ENCODE data around the gene HCN3.
A peak's percentile ranks its signal among the peaks of the same experiment; 100 is the strongest.
"Not testable (repeated sequence)": the region's sequence is repeated elsewhere in the genome, so short reads cannot be mapped to it uniquely, and the experiment has no call there.

HCN3 gene

DNA sequence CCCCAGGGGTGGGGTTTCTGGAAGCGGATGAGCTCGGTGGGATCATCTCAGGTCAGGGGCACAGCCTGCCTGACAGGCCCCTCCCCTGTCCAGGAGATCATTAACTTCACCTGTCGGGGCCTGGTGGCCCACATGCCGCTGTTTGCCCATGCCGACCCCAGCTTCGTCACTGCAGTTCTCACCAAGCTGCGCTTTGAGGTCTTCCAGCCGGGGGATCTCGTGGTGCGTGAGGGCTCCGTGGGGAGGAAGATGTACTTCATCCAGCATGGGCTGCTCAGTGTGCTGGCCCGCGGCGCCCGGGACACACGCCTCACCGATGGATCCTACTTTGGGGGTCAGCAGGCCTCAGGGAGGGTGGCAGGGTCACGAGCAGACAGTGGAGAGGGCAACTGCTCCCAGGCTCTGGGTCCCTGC, 8.4 kb downstream of the HCN3 start:
- no peak for DNase-seq

- DNase-seq: no peak
Observed at GRCh38 chr1:155286544-155286943, 9.3 kb downstream of the HCN3 start.

- no peak for DNase-seq
Observed at GRCh38 chr1:155287987-155288543, 10.8 kb downstream of the HCN3 start.

- DNase-seq: not testable (repeated sequence)
Observed at GRCh38 chr1:155291006-155291405, 13.7 kb downstream of the HCN3 start.

- DNase-seq: no peak
Observed at GRCh38 chr1:155293086-155293749, 16.0 kb downstream of the HCN3 start.

DNA sequence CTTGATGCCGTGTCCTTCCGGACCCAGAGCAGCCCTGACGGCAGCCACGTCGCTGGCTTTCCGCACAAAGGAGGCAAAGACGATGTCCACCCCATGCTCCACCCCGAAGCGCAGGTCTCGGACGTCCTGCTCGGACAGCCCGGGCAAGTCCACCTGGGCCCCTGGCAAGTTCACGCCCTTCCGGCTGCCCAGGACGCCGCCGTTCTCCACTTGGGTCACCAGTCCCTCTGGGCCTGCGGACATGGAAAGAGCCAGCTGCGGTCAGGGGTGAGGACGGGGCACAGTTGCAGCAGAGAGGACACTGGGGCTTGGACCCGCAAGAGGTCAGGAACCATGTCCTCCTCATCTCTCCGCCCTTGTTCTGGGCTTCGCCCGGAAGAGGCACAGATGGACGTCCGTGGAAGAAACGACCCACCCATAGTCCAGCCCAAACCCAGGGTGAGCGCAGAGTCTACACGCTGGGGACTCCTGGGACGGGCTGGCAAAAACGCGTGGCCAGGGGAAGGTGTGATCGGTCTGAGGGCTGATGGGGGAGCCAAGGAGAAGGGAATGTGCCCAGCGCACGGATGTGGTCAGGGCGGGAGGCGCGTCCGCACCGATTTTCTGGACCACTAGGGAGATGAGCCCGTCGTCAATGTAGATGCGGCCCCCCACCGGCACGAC, 17.4 kb downstream of the HCN3 start:
- DNase-seq: no peak

DNA sequence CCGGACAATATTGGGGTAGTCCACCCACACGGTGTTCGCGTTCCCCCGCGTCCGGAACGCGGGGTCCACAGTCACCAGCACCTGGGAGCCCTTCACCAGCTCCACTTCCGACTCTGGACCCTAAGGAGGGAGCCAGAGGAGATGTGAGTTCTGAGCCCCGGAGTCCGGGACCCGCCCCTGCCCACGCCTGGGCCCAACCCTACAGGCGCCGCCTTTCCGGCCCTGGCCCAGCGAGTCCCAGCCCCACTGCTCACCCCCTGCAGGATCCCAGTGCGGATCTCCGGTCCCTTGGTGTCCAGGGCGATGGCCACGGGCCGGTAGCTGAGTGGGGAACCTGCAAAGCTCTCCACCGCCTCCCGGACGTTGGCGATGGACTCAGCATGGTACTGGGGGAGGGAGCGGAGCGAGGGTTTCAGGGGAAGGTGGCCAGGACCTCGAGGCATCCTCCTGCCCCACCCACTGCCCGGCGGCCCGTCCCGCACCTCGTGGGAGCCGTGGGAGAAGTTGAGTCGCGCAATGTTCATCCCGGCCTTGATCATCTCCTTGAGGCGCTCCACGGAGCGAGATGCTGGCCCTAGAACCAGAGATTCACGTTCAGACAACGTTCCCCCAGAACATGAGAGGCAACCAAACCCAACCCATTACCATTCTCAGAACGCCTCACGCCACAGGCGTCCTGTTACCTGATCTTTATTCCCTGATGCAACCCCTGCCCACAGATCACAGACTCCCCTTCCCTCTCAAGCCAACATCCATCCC, 18.1 kb downstream of the HCN3 start:
- no peak for DNase-seq

DNA sequence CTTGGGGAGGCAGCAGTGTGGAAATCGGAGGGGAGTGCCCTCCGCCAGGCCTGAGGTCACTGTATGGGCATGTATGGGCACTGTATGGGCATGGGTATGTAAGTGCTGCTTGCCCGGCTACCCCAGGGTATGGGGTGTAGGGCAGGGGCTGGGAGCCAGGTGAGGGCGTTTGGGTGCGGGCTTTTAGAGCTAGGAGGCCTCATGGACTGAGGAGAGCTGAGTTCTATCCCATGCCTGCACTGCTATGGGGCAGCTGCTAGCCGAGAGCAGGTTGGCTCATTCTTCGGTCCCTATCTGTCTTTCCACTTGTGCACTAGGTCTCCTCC, 18.6 kb downstream of the HCN3 start:
- DNase-seq: no peak

DNA sequence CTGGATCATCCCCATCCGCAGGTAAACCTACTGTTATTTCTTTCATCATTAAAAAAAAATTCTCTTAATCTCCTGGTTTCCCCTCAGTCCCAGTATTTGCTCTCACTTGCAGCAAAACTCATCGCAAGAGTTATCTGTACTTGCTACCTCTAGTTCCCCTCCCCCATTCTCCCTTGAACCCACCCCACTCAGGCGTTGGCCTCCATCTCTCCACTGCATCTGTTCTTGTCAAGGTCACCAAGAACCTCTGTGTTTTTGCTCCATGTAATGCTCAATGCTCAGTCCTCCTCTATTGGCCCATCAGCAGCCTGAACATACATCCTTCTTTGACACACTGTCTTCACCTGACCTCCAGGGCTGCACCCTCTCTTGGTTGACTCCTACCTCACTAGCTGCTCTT, 19.4 kb downstream of the HCN3 start:
- no peak for DNase-seq

DNA sequence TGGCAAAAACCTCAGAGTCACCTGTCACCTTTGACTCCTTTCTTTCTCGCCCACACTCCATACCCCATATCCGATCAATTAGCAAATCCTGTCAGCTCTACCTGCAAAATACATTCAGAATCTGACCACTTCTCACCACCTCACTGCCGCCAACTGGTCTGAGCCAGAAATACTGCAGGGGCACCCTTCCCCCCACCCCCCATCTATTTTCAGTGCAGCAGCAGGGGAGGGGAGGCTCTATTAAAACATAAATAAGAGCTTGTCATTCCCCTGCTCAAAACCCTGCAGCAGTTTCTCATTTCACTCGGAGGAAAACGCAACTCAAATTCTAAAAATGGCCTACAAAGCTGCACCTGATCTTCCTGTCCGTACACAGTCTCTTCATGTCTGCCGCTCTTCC, 20.1 kb downstream of the HCN3 start:
- no peak for DNase-seq

DNA sequence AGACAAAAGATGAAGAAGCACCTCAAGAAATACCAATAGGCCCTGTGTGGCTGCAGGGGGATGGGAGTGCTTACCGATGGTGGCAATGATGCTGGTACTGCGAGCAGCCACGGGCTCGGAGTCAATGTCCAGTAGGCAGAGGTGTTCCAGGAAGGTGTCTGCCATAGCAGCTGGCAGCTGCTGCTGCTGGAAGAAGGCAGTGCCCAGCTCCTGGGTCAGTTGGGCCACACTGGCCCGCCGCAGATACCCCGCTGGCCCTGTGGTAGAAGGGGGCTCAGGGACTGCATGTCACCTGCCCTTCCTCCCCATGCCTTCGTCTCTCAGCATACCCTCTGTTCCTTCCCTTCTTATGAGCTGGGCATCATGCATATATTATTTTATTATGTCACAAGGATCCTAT, 22.8 kb downstream of the HCN3 start:
- DNase-seq: no peak

DNA sequence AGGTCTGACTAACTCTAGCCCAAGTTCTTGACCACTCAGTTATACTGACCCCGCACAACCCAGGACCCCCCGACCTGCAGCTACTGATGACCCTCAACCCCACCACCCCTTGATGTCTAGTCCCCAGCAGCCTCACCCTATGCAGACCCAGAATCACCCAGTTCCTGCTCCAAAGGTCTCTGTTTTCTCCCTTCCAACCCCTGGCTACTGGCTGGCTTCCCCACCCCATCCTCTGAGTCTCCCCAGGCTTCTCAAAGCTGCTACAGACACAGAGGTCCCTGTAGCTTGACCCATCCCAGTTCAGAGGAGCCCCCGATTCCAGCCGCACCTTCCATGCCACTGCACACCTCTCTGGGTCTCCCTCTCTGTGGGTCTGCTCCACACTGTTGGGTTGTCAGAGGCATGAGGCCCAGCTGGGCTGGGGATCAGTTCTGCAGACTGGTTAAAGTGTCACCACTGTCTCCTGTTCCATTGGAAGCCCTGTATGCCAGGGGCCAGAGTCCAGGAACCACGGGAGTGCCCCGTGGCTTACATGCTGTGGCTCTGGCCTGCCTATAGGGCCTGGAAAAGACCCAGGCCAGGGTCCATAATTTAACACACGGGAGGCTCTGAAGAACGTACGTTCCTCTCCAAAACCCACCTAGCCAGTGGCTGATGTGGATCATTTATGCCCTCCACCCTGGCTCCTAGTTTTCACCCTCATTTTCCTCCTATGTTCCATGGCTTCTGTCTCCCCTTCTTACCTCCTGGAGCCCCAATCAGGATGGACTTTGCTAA, 23.5 kb downstream of the HCN3 start:
- no peak for DNase-seq

DNA sequence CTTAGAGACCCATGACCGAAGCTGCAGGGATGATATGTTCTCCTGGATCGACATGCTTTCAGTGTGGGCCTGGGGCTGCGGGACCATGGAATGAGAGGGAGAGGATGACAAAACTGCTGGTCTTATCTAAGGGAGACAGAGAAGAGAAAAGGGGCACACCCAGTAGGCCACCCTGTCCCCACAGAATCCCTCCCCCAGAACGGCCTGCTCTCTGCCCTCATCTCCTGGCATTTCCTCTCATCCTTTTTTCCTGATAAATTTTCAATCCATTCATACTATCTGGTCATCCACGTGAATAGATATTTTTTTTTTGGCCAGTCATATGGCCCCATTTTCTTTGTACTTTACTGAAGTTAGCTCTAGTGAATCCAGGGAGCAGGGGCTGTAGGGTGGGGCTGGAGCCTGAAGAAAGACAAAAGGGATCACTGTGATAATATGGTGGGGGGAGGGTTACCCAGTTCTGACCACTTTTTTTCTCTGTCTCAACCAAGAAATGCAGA, 24.1 kb downstream of the HCN3 start, which contains the start of gene PKLR:
Gene PKLR, minus strand, starts transcription at position 97 of the 500 bp plus-strand sequence. Its CDS starts 43 bp downstream, at position 54.
- no peak for DNase-seq

DNA sequence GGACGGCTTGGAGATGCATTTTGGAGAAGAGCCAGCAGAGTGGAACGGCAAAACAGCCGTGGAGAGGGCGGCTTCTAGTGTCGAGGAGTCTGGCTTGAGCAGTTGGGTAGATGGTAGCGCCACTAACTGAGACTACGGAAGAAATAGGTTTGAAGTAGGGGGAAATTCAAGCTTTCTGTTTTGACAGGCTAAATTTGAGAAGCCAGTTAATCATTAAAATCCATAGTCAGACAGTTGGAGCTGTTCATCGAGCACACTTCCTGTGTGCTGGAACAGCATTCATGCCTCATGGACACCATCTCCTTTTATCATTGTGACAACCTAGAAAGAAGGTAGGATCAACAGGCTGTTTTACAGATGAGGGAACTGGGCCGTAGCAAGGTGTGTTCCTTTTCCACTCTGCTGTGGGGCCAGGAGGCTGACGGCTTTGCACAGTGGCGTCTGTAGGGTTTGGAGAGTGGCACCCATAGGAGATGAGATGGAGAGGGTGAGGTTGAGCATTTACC, 27.3 kb downstream of the HCN3 start:
- no peak for DNase-seq

DNA sequence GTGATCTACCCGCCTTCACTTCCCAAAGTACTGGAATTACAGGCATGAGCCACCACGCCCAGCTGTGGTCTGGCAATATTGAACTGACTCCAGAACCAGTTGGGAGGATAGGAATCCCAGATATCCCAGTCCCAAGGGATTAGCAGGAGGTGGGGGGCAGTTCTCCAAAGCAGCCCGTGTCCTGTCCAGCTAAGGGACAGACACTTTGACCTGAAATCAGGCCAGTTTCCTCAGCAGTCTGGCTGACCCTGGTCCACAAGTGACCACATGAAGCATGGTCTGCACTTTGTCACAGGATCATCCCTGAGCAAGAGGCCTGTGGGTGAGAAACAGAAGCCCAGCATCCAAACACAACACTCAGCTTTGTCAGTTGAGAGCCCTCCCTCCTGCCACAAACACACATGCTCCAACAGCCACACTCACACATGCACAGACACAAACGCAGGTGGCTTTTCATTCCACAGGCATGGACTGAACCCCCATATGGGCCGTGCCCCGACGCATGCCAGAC, 28.7 kb downstream of the HCN3 start:
- DNase-seq: no peak

DNA sequence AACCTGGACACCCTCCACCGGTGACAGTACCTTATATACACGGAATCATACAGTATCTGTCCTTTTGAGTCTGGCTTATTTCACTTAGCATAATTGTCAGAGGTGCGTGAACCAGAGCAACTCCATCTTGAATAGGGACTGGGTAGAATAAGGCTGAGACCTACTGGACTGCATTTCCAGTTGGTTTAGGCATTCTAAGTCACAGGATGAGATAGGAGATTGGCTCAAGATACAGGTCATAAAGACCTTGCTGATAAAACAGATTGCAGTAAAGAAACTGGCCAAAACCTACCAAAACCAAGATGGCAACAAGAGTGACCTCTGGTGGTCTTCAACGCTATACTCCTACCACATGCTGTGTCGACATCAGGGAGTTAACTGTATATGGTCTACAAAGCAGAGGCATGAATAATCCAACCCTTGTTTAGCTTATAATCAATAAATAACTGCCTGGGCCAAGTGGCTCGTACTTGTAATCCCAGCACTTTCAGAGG, 30.0 kb downstream of the HCN3 start:
- peak; percentile 54 to 59 for DNase-seq

DNA sequence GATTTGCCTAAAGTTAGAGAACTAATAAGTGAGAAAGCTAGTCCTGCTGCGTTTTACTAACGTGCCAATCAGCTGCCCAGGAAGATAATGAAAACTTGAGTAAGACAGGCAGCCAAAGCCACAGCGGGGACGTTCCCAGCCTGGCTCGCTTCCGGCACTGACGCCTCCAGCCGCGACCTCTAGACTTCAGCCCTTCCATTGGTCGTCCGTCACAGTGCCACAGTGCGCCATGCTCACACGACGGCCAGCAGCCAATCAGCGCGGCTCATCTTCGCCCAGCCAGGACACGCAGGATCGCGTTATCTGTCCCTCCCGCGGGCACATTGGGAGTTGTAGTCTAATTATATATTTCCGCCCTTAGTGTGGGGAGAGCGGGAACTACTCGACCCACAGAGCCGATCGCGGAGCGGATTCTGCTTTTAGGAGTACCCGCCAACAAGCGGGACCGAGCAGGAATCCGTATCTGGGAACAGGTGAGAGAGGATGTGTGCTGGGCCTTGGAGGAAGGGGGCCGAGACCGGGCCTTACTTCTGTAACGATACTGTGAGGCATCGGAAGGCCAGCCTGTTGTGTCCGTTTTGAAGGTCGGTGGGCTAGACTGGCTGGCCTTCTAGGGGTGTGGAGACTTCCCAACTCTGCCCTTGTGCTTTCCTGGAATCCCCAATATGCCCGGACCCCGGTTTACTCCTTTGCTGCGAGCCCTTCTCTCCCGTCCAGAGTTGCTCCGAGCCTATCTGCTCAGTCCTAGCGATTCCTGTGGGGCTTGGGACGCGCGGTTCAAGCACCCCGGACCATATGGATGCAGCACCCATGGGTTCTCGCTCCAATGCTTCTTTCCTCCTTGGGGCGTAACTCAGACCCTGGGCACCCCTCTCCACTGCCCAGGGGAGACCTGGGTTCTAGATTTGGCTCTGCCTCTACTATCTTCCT, 31.5 kb downstream of the HCN3 start, which contains the start of gene FDPS:
Gene FDPS, plus strand, starts transcription at position 374 of the 930 bp plus-strand sequence. CDS start 924 bp downstream, outside the sequence.
- DNase-seq: peak; percentile 100

DNA sequence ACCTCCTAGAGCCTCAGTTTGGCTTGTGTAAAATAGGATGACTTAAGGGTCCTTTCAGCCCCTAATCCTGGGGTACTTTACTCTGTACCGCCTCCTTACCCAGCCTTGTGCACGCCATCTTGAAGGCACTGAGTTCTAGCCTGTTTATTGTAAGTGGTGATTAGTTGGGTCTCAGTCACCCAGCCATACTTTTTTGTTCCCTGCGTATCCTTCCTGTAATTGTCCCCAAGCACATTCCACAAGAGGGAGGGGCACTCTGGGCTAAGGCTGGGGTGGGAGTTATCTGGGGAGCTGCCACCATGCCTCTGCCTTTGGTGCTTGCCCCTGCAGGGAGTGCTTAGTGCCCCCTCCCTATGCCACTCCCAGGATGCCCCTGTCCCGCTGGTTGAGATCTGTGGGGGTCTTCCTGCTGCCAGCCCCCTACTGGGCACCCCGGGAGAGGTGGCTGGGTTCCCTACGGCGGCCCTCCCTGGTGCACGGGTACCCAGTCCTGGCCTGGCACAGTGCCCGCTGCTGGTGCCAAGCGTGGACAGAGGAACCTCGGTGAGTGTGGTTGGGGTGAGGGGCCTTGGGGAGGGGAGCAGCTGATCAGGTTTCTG, 32.3 kb downstream of the HCN3 start:
- no peak for DNase-seq

- no peak for DNase-seq
Observed at GRCh38 chr1:155313261-155313660, 36.0 kb downstream of the HCN3 start.

DNA sequence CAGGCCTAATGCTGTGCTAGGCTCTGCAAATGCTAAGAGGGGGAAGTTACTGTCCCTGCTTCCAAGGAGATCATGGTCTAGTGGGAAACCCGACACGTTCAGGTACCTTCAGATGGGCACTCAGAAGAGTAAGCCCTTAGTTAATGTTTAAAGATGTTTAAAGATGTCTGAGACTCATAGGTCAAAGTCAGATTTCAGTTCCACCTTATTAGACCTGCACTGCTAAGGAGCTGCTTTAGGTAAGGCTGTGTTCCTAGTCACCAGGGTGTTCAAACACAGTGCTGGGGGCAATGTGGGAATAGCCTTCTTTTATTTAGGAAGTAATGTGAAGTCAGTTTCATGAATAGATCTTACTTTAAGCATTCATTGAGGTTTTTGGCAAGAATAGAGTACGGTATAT, 39.7 kb downstream of the HCN3 start:
- no peak for DNase-seq
